Measurements from ENCODE around the gene PRKAG2. TPM values are rescaled to one million over a fixed set of nuclear protein-coding genes. Genes with fewer than 3 reads are reported as not detected.

Gene PRKAG2
- total RNA-seq, 3 donors from 2014 or later, result 42.4 to 48.5 (median 46.6) TPM

- no peaks in the 10 kb centered on the region for H3K36me3 ChIP-seq (ENCODE audit: low read depth)
- intact Hi-C loops (cut with DNase I, micrococcal nuclease), result no loop called here
- ATAC-seq (no peak), DNase-seq (no peak)
- H3K9me3 ChIP-seq, result no peaks in the 10 kb centered on the region
- TF ChIP-seq CTCF (IDR thresholded peaks at IDR 0.05), result no peak
- H3K4me3 ChIP-seq, result no peak overlapping the region
- H3K4me1 ChIP-seq (ENCODE audit: low read depth), result no peaks in the 10 kb centered on the region
Measured at GRCh38 chr7:151663382-151664100, 213.4 kb downstream of the PRKAG2 start.

DNA sequence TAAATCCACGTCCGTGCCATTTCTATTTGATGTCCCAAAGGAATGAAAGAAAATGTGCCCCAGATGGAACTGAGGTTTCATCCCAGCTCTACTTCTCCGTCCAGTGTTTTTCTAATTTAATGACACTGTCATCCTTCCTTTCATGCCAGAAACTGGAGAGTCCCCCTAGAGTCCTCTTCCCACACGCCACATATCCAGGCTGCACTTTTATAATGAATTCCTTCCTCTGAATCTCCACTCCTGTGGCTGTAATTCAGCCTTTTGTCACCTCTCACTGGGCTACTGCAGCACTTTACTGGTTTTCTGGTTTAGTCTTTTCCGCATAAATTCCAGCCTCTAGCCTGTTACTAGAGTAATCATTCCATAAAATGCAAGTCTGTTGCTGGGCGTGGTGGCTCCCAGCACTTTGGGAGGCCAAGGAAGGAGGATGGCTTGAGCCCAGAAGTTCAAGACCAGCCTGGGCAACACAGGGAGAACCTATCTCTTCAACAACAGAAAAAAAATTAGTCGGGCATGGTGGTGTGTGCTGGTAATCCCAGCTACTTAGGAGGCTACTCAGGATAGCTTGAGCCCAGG, 214.6 kb downstream of the PRKAG2 start:
- ATAC-seq (no peak), DNase-seq (no peak)
- H3K4me3 ChIP-seq, result no peak overlapping the region
- no peak for TF ChIP-seq CTCF (IDR thresholded peaks at IDR 0.05)
- H3K4me1 ChIP-seq (ENCODE audit: low read depth), result no peaks in the 10 kb centered on the region
- intact Hi-C loops (cut with DNase I, micrococcal nuclease), result no loop called here
- H3K36me3 ChIP-seq (ENCODE audit: low read depth), result no peaks in the 10 kb centered on the region
- no peaks in the 10 kb centered on the region for H3K9me3 ChIP-seq

GRCh38 chr7:151661587-151661986, 215.3 kb downstream of the PRKAG2 start:
- intact Hi-C loops (cut with DNase I, micrococcal nuclease), result no loop called here
- H3K36me3 ChIP-seq (ENCODE audit: low read depth), result no peaks in the 10 kb centered on the region
- H3K9me3 ChIP-seq, result no peaks in the 10 kb centered on the region
- DNase-seq (no peak), ATAC-seq (no peak)
- TF ChIP-seq CTCF (IDR thresholded peaks at IDR 0.05), result no peak
- H3K4me3 ChIP-seq, result no peak overlapping the region
- H3K4me1 ChIP-seq (ENCODE audit: low read depth), result no peaks in the 10 kb centered on the region

DNA sequence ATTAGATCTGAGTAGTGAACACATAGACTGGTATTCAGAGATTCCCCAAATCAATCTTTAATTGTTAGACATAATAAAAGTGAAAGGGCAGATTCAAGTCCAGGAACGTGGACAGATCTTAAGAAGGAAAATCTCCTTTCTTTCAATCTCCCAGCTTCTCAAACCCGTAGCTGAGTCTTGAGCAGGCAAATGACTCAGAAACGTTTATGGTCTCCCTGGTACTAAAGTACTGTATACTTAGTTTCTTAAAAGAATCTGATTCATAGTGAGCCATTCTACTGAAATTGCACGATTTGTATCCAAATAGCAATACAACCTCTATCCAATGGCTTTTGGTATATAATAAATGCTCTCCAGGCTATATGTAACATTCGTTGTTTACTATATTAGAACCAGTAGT, 216.8 kb downstream of the PRKAG2 start:
- ATAC-seq, result no peak
- no peaks in the 10 kb centered on the region for H3K36me3 ChIP-seq (ENCODE audit: low read depth)
- TF ChIP-seq CTCF (IDR thresholded peaks at IDR 0.05), result no peak
- H3K4me1 ChIP-seq (ENCODE audit: low read depth), result no peaks in the 10 kb centered on the region
- no peak overlapping the region for H3K4me3 ChIP-seq
- intact Hi-C loops (cut with DNase I, micrococcal nuclease), result no loop called here
- DNase-seq, result no peak
- H3K9me3 ChIP-seq, result no peaks in the 10 kb centered on the region

GRCh38 chr7:151659219-151659618, 217.7 kb downstream of the PRKAG2 start:
- intact Hi-C loops (cut with DNase I, micrococcal nuclease), result no loop called here
- no peak for TF ChIP-seq CTCF (IDR thresholded peaks at IDR 0.05)

More at GRCh38 chr7:151659219-151659618, 217.7 kb downstream of the PRKAG2 start:
- DNase-seq, result no peak
- no peak for ATAC-seq
- H3K9me3 ChIP-seq, result no peaks in the 10 kb centered on the region
- H3K36me3 ChIP-seq (ENCODE audit: low read depth), result no peaks in the 10 kb centered on the region
- H3K4me3 ChIP-seq, result no peak overlapping the region
- no peaks in the 10 kb centered on the region for H3K4me1 ChIP-seq (ENCODE audit: low read depth)

All from mucosa of descending colon (tissue), 3 donors.